WTC11 (cell line): ENCODE measurements around the gene FAM204A. TPM values are rescaled to one million over a fixed set of nuclear protein-coding genes. Genes with fewer than 3 reads are reported as not detected.

Source experiments
- ATAC-seq: fragments of 200-7000 bp; cut with Tn5 transposase; 2 replicates; pipeline ENCODE4 v1.10.0; 2021; ENCODE audit warnings: mild to moderate bottlenecking, moderate library complexity
- CTCF ChIA-PET: fragments of 300-600 bp; sonication (Branson Sonifier 250); formaldehyde crosslinking; loops from one replicate; lab custom pipeline; 2021; ENCODE audit warnings: antibody characterized with exemption; lab: Charles Lee
- POLR2A ChIA-PET: fragments of 350-600 bp; sonication (Branson Sonifier 250); formaldehyde crosslinking; loops from one replicate; lab custom pipeline; 2021; ENCODE audit warnings: antibody characterized with exemption; lab: Charles Lee
- DNase-seq: peaks from one replicate; pipeline ENCODE4 v3.0.0; 2021; ENCODE audit warnings: low spot score
- H3K27ac Mint-ChIP-seq: 2 replicates; pipeline ENCODE4 v1.8.0; 2021; ENCODE audit warnings: mixed read lengths
- H3K27me3 Mint-ChIP-seq: 2 replicates; pipeline ENCODE4 v1.8.0; 2021; ENCODE audit warnings: low read depth, mild to moderate bottlenecking, moderate library complexity, mixed read lengths
- H3K36me3 Mint-ChIP-seq: 2 replicates; pipeline ENCODE4 v1.8.0; 2021; ENCODE audit warnings: mixed read lengths
- H3K4me1 Mint-ChIP-seq: 2 replicates; pipeline ENCODE4 v1.8.0; 2022; ENCODE audit warnings: mixed read lengths
- H3K4me3 Mint-ChIP-seq: 2 replicates; pipeline ENCODE4 v1.8.0; 2021; ENCODE audit warnings: mild to moderate bottlenecking, moderate library complexity, mixed read lengths
- H3K9me3 Mint-ChIP-seq: 2 replicates; pipeline ENCODE4 v1.8.0; 2021; ENCODE audit warnings: mixed read lengths
- E2F1 ChIP-seq: sonication (generic); formaldehyde crosslinking; IDR thresholded peaks from 2 replicates; pipeline ENCODE4 v1.8.0; 2022; ENCODE audit warnings: mild to moderate bottlenecking, missing genetic modification reagents
- GABPB1 ChIP-seq: sonication (generic); formaldehyde crosslinking; IDR thresholded peaks from 2 replicates; pipeline ENCODE4 v1.8.1; 2023; ENCODE audit warnings: mild to moderate bottlenecking, missing genetic modification reagents
- GTF2I ChIP-seq: fragments of 250-450 bp; sonication (Bioruptor Pico); conservative IDR thresholded peaks from 2 replicates; pipeline ENCODE4 v1.4.0; 2021; ENCODE audit warnings: mild to moderate bottlenecking
- HMGA2 ChIP-seq: fragments of 250-450 bp; sonication (Bioruptor Pico); IDR thresholded peaks from 2 replicates; pipeline ENCODE4 v1.4.0; 2021; ENCODE audit warnings: mild to moderate bottlenecking, moderate library complexity
- JUN ChIP-seq: sonication (generic); formaldehyde crosslinking; IDR thresholded peaks from 2 replicates; pipeline ENCODE4 v1.8.0; 2023; ENCODE audit warnings: mild to moderate bottlenecking, missing genetic modification reagents
- NR1H2 ChIP-seq: sonication (generic); formaldehyde crosslinking; IDR thresholded peaks from 2 replicates; pipeline ENCODE4 v1.9.0; 2021; ENCODE audit warnings: mild to moderate bottlenecking, moderate library complexity, missing genetic modification reagents
- RORB ChIP-seq: fragments of 250-450 bp; sonication (Bioruptor Pico); IDR thresholded peaks from 2 replicates; pipeline ENCODE4 v1.9.0; 2021; ENCODE audit warnings: mild to moderate bottlenecking
- SMAD3 ChIP-seq: sonication (generic); formaldehyde crosslinking; IDR thresholded peaks from 2 replicates; pipeline ENCODE4 v1.8.0; 2022; ENCODE audit warnings: missing genetic modification reagents, mild to moderate bottlenecking, borderline replicate concordance
- ZNF416 ChIP-seq: fragments of 250-450 bp; sonication (Bioruptor Pico); IDR thresholded peaks from 2 replicates; pipeline ENCODE4 v1.9.0; 2021; ENCODE audit warnings: mild to moderate bottlenecking, inconsistent platforms
- ZNF423 ChIP-seq: fragments of 250-450 bp; sonication (Bioruptor Pico); IDR thresholded peaks from 2 replicates; pipeline ENCODE4 v2.1.2; 2022; ENCODE audit warnings: mild to moderate bottlenecking, moderate library complexity
- ZNF512 ChIP-seq: sonication (generic); formaldehyde crosslinking; IDR thresholded peaks from 2 replicates; pipeline ENCODE4 v1.8.1; 2022; ENCODE audit warnings: missing genetic modification reagents, borderline replicate concordance
- ZNF532 ChIP-seq: fragments of 250-450 bp; sonication (Bioruptor Pico); IDR thresholded peaks from 2 replicates; pipeline ENCODE4 v1.9.0; 2021; ENCODE audit warnings: mild to moderate bottlenecking, borderline replicate concordance
- ZNF671 ChIP-seq: fragments of 250-450 bp; sonication (Bioruptor Pico); IDR thresholded peaks from 2 replicates; pipeline ENCODE4 v1.8.0; 2021; ENCODE audit warnings: mild to moderate bottlenecking
- total RNA-seq: library from RNA; stranded (reverse); gene quantifications from 3 replicates; pipeline ENCODE4 v1.2.3, GENCODE V29; 2021
- TF ChIP-seq, protein P1 (sequence below): sonication (generic); formaldehyde crosslinking; IDR thresholded peaks from 2 replicates; pipeline ENCODE4 v1.8.1; 2022; ENCODE audit warnings: low read depth, mild to moderate bottlenecking, moderate library complexity, missing genetic modification reagents, borderline replicate concordance
- TF ChIP-seq, protein P2 (sequence below): fragments of 200-600 bp; IDR thresholded peaks from 2 replicates; pipeline ENCODE4 v1.8.0; 2022; ENCODE audit warnings: antibody characterized with exemption
- TF ChIP-seq, protein P3 (sequence below): fragments of 250-450 bp; sonication (Bioruptor Pico); IDR thresholded peaks from 2 replicates; pipeline ENCODE4 v1.9.0; 2021; ENCODE audit warnings: moderate library complexity, mild to moderate bottlenecking, inconsistent platforms, borderline replicate concordance
- TF ChIP-seq, protein P4 (sequence below): sonication (generic); formaldehyde crosslinking; IDR thresholded peaks from 2 replicates; pipeline ENCODE4 v1.8.0; 2023; ENCODE audit warnings: missing genetic modification reagents

FAM204A gene
- total RNA-seq, 1 experiment from 2014 or later: 33.3 TPM

DNA sequence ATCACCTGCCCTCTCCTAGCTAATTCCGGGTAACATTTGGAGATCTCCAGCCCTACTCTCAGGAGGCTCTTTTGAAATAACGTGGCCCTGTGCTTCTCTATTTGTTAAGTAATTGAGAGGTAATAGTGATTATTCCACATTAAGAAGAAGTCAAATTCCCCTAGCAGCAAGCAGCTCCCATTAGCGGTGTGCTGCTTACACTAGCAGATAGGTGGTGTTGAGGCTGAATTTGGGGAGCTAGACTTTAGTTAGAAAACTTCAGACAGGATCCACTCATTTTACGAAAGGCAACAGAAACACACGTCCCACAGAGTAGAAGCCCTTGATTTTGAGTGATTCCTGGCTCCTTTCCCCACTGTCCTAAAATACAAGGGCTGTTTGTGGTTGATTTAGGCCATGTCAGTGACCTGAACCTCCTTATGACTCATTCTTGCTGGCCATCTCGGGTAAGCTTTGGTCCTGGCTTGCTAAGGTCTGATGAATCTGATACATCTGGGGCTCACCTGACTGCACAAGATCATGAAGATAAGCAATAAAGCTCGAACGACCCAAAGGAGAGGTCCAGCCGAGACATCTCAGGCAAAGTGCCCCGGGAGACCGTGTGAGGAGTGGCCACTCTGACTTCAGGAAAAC is 77.2 kb downstream of the FAM204A start (continued):
- TF ChIP-seq ZNF512 (CRISPR knock-in tag) (no peak), ZNF423 (CRISPR knock-in tag) (no peak), RORB (no peak)
- TF ChIP-seq, protein P1, sequence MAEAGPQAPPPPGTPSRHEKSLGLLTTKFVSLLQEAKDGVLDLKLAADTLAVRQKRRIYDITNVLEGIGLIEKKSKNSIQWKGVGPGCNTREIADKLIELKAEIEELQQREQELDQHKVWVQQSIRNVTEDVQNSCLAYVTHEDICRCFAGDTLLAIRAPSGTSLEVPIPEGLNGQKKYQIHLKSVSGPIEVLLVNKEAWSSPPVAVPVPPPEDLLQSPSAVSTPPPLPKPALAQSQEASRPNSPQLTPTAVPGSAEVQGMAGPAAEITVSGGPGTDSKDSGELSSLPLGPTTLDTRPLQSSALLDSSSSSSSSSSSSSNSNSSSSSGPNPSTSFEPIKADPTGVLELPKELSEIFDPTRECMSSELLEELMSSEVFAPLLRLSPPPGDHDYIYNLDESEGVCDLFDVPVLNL (CRISPR knock-in tag): no peak
- TF ChIP-seq, protein P2, sequence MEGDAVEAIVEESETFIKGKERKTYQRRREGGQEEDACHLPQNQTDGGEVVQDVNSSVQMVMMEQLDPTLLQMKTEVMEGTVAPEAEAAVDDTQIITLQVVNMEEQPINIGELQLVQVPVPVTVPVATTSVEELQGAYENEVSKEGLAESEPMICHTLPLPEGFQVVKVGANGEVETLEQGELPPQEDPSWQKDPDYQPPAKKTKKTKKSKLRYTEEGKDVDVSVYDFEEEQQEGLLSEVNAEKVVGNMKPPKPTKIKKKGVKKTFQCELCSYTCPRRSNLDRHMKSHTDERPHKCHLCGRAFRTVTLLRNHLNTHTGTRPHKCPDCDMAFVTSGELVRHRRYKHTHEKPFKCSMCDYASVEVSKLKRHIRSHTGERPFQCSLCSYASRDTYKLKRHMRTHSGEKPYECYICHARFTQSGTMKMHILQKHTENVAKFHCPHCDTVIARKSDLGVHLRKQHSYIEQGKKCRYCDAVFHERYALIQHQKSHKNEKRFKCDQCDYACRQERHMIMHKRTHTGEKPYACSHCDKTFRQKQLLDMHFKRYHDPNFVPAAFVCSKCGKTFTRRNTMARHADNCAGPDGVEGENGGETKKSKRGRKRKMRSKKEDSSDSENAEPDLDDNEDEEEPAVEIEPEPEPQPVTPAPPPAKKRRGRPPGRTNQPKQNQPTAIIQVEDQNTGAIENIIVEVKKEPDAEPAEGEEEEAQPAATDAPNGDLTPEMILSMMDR: no peak
- TF ChIP-seq, protein P3, sequence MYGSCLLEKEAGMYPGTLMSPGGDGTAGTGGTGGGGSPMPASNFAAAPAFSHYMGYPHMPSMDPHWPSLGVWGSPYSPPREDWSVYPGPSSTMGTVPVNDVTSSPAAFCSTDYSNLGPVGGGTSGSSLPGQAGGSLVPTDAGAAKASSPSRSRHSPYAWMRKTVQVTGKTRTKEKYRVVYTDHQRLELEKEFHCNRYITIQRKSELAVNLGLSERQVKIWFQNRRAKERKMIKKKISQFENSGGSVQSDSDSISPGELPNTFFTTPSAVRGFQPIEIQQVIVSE: no peak

DNA sequence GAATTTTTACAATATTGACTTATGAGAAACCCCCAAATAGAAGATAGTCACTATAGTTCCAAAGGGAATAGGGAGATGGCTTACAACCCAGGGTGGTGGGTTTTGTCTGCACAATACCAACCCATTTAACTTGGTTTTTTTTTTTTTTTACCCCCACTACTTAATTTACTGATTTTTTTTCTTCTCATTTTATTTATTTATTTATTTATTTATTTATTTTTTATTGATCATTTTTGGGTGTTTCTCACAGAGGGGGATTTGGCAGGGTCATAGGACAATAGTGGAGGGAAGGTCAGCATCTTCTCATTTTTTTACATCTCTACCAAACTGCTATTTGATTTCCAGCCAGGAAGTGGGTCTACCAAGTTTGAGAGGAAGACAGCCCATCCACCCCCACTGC is 77.9 kb downstream of the FAM204A start:
- POLR2A ChIA-PET: no interaction called here
- peaks cover 20% of the 10 kb centered on the region for H3K4me1 Mint-ChIP-seq
- DNase-seq: no peak
- H3K4me3 Mint-ChIP-seq: no peak overlapping the region
- no peaks in the 10 kb centered on the region for H3K9me3 Mint-ChIP-seq
- H3K36me3 Mint-ChIP-seq: no peaks in the 10 kb centered on the region
- no peak for ATAC-seq
- TF ChIP-seq HMGA2 (CRISPR knock-in tag) (0 out of 2 replicates have a peak, but pooled peaks have one; percentile 14), ZNF423 (CRISPR knock-in tag) (no peak)
- H3K27ac Mint-ChIP-seq: no peak overlapping the region
- CTCF ChIA-PET: interaction anchor here (1.2 to 2.6 kb wide), 6 partner anchors 13 to 767 kb away, joined by 3 to 17 read pairs (median 7); no protein-coding TSS in a partner anchor
- peaks cover 100% of the 10 kb centered on the region for H3K27me3 Mint-ChIP-seq

- Mint-ChIP-seq H3K36me3 (no peaks in the 10 kb centered on the region), H3K9me3 (no peaks in the 10 kb centered on the region), H3K27me3 (peaks cover 98% of the 10 kb centered on the region), H3K27ac (no peak overlapping the region), H3K4me1 (peaks cover 36% of the 10 kb centered on the region), H3K4me3 (no peak overlapping the region)
- DNase-seq: no peak
- no peak for ATAC-seq
- ChIA-PET CTCF (no interaction called here), POLR2A (no interaction called here)
- TF ChIP-seq, protein P4, sequence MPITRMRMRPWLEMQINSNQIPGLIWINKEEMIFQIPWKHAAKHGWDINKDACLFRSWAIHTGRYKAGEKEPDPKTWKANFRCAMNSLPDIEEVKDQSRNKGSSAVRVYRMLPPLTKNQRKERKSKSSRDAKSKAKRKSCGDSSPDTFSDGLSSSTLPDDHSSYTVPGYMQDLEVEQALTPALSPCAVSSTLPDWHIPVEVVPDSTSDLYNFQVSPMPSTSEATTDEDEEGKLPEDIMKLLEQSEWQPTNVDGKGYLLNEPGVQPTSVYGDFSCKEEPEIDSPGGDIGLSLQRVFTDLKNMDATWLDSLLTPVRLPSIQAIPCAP (CRISPR knock-in tag): no peak
- TF ChIP-seq SMAD3 (CRISPR knock-in tag): no peak
- TF ChIP-seq JUN (CRISPR knock-in tag): no peak
- no peak for TF ChIP-seq E2F1 (CRISPR knock-in tag)
- no peak for TF ChIP-seq NR1H2 (CRISPR knock-in tag)
- TF ChIP-seq HMGA2 (CRISPR knock-in tag): no peak
- no peak for TF ChIP-seq ZNF416
- TF ChIP-seq, protein P3: no peak
- TF ChIP-seq ZNF532 (CRISPR knock-in tag): no peak
- TF ChIP-seq GTF2I (CRISPR knock-in tag): no peak
- no peak for TF ChIP-seq ZNF671 (CRISPR knock-in tag)
- TF ChIP-seq GABPB1 (CRISPR knock-in tag): no peak
Observed at GRCh38 chr10:118262538-118262937, 79.6 kb downstream of the FAM204A start.
